GM19240 (cell line): ENCODE data around the gene TYW1.
"Not testable (repeated sequence)": the region's sequence is repeated elsewhere in the genome, so short reads cannot be mapped to it uniquely, and the experiment has no call there.

Experiments
- DNase-seq: peaks from one replicate; pipeline ENCODE4 v3.0.0; 2011; ENCODE audit warnings: low spot score; ENCODE audit not compliant: insufficient read length

TYW1 gene

GRCh38 chr7:67043559-67043930 lies 46.9 kb downstream of the TYW1 start:
- not testable (repeated sequence) for DNase-seq

GRCh38 chr7:67045496-67045995 lies 48.9 kb downstream of the TYW1 start:
- no peak for DNase-seq

GRCh38 chr7:67046819-67047218 lies 50.2 kb downstream of the TYW1 start:
- not testable (repeated sequence) for DNase-seq

GRCh38 chr7:67049908-67050307 lies 53.3 kb downstream of the TYW1 start:
- DNase-seq, result not testable (repeated sequence)

- not testable (repeated sequence) for DNase-seq
These were observed 55.5 kb downstream of the TYW1 start for GRCh38 chr7:67052161-67052560.

GRCh38 chr7:67056683-67057082 lies 60.0 kb downstream of the TYW1 start:
- no peak for DNase-seq

GRCh38 chr7:67061321-67061720 lies 64.7 kb downstream of the TYW1 start:
- DNase-seq, result not testable (repeated sequence)

- not testable (repeated sequence) for DNase-seq
These were observed 66.2 kb downstream of the TYW1 start for GRCh38 chr7:67062802-67063201.

GRCh38 chr7:67066950-67067622 lies 70.5 kb downstream of the TYW1 start:
- DNase-seq, result not testable (repeated sequence)

- not testable (repeated sequence) for DNase-seq
These were observed 79.5 kb downstream of the TYW1 start for GRCh38 chr7:67076120-67076519.

GRCh38 chr7:67082880-67083279 lies 86.2 kb downstream of the TYW1 start:
- not testable (repeated sequence) for DNase-seq

- DNase-seq, result not testable (repeated sequence)
These were observed 92.6 kb downstream of the TYW1 start for GRCh38 chr7:67089261-67089660.

GRCh38 chr7:67091053-67091452 lies 94.4 kb downstream of the TYW1 start:
- not testable (repeated sequence) for DNase-seq

- not testable (repeated sequence) for DNase-seq
These were observed 101.4 kb downstream of the TYW1 start for GRCh38 chr7:67098031-67098430.

GRCh38 chr7:67099406-67099805 lies 102.8 kb downstream of the TYW1 start:
- not testable (repeated sequence) for DNase-seq

- DNase-seq, result not testable (repeated sequence)
These were observed 103.4 kb downstream of the TYW1 start for GRCh38 chr7:67100038-67100437.

- no peak for DNase-seq
These were observed 104.3 kb downstream of the TYW1 start for GRCh38 chr7:67100956-67101361.

GRCh38 chr7:67104937-67105336 lies 108.3 kb downstream of the TYW1 start:
- DNase-seq, result not testable (repeated sequence)

GRCh38 chr7:67105377-67105776 lies 108.7 kb downstream of the TYW1 start:
- no peak for DNase-seq

GRCh38 chr7:67106255-67106654 lies 109.6 kb downstream of the TYW1 start:
- DNase-seq, result not testable (repeated sequence)

GRCh38 chr7:67111342-67111741 lies 114.7 kb downstream of the TYW1 start:
- not testable (repeated sequence) for DNase-seq

GRCh38 chr7:67114483-67115246 lies 118.0 kb downstream of the TYW1 start:
- DNase-seq, result not testable (repeated sequence)
